ENCODE results near the gene ZNF74. TPM values are rescaled to one million over a fixed set of nuclear protein-coding genes. Genes with fewer than 3 reads are reported as not detected.
"Not testable (repeated sequence)": the region's sequence is repeated elsewhere in the genome, so short reads cannot be mapped to it uniquely, and the experiment has no call there.

ZNF74 gene
- polyA plus RNA-seq, 2 of the 4 experiments (the other 2 are of a cell fraction): 4.3 to 7.4 TPM

DNA sequence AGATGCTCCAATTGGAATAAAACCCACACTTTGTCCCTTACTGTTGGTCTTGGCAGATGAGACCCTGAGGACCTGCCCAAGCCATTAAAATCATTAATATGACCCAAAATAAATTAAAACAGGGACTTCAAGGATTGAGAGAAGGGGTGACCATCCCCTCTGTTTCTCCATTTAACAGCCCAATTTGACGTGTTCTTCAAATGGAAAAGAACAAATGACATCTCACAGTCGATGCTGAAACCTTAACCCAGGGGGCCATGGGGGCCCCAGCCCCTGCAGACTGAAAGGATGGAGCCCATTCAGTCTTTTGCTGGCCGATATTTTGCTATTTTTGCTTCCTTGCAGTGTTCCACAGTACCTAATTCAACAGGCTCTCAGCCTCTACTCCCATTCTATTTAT is 20.5 kb downstream of the ZNF74 start:
- H3K27ac ChIP-seq: no peak overlapping the region
- ChIA-PET POLR2A (no interaction called here), CTCF (no interaction called here)
- DNase-seq (ENCODE audit: low read depth in 1 of 2, low spot score in 1 of 2): no peak
- no peak for FAIRE-seq
- WGBS (ENCODE audit: missing lambda C conversion rate): 13% methylated on average over 3 of the region's 3 CpGs
- no peaks in the 10 kb centered on the region for H3K4me1 ChIP-seq
- no peak for ATAC-seq
- H3K4me3 ChIP-seq: no peak overlapping the region
- no peak overlapping the region for H3K4me2 ChIP-seq
- no peak for TF ChIP-seq MAZ (IDR thresholded peaks at IDR 0.05; ENCODE audit: borderline replicate concordance, low read depth, low read length)
- no peak for TF ChIP-seq CBX8 (IDR thresholded peaks at IDR 0.05)
- TF ChIP-seq NR3C1 (IDR thresholded peaks at IDR 0.05): no peak
- no peak for TF ChIP-seq MAFK (IDR thresholded peaks at IDR 0.05; ENCODE audit: partially characterized antibody)
- TF ChIP-seq GATA3 (IDR thresholded peaks at IDR 0.05; ENCODE audit: borderline replicate concordance): no peak
- TF ChIP-seq NPAS2 (CRISPR knock-in tag; IDR thresholded peaks at IDR 0.05; ENCODE audit: borderline replicate concordance): no peak
- TF ChIP-seq HOXA7 (CRISPR knock-in tag; IDR thresholded peaks at IDR 0.05): no peak
- no peaks in the 10 kb centered on the region for H3K9me3 ChIP-seq

GRCh38 chr22:20415241-20415640 is 21.3 kb downstream of the ZNF74 start:
- H3K4me1 ChIP-seq; H3K9me3 ChIP-seq; H3K27ac ChIP-seq; POLR2A ChIA-PET; DNase-seq (ENCODE audit: low read depth in 1 of 2, low spot score in 1 of 2); CTCF ChIA-PET; FAIRE-seq; H3K4me3 ChIP-seq; H3K4me2 ChIP-seq; ATAC-seq: not testable (repeated sequence)
- WGBS (ENCODE audit: missing lambda C conversion rate): 11% methylated on average over 3 of the region's 3 CpGs

DNA sequence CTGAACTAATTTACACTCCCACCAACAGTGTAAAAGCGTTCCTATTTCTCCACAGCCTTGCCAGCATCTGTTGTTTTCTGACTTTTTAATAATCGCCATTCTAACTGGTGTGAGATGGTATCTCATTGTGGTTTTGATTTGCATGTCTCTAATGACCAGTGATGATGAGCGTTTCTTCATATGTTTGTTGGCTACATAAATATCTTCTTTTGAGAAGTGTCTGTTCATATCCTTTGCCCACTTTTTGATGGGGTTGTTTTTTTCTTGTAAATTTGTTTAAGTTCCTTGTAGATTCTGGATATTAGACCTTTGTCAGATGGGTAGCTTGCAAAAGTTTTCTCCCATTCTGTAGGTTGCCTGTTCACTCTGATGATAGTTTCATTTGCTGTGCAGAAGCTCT is 21.7 kb downstream of the ZNF74 start:
- 31% methylated on average over 3 of the region's 3 CpGs for WGBS (ENCODE audit: missing lambda C conversion rate)
- ATAC-seq; H3K27ac ChIP-seq; CTCF ChIA-PET; FAIRE-seq; POLR2A ChIA-PET; H3K4me1 ChIP-seq; H3K4me2 ChIP-seq; H3K9me3 ChIP-seq; DNase-seq (ENCODE audit: low read depth in 1 of 2, low spot score in 1 of 2); H3K4me3 ChIP-seq: not testable (repeated sequence)

DNA sequence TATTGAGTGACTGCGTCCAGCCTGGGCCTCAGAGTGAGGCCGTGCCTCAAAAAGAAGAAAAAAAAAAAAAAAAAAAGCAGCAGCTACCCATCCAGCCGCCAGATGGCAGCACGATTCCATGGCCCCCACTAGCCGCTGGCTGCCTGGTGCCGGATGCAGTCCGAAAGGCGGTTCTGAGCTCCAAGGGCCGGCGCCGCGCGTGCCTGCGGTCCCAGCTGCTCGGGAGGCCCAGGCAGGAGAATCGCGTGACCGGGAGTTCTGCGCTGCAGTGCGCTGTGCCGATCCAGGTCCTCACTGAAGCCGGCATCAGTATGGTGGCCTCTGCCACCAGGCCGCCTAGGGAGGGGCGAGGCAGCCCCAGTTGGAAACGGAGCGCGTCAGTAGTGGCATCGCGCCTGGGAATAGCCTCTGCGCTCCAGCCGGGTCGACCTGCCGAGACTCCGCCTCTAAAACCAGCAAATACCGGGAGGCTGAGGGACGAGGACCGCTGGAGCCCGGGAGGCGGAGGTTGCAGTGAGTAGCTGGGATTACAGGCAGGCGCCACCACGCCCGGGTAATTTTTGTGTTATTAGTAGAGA is 24.3 kb downstream of the ZNF74 start:
- peak overlapping the region; percentile 63 to 79 for H3K27ac ChIP-seq
- peak; percentile 52 to 78 for DNase-seq (ENCODE audit: low read depth in 1 of 2, low spot score in 1 of 2)
- peak overlapping the region; percentile 46 for H3K4me3 ChIP-seq
- 11% methylated on average over 20 of the region's 42 CpGs for WGBS (ENCODE audit: missing lambda C conversion rate)
- TF ChIP-seq SMC3 (IDR thresholded peaks at IDR 0.05) (peak; percentile 79), E2F6 (IDR thresholded peaks at IDR 0.05; ENCODE audit: borderline replicate concordance, low read depth) (peak; percentile 35; the same call in 1 of the 2 replicates), FOSL2 (IDR thresholded peaks at IDR 0.05) (no peak), FOSL2 (CRISPR knock-in tag; IDR thresholded peaks at IDR 0.05) (no peak), CTCF (IDR thresholded peaks at IDR 0.05) (peak; percentile 82), NPAS2 (CRISPR knock-in tag; IDR thresholded peaks at IDR 0.05; ENCODE audit: borderline replicate concordance) (no peak), CHD2 (IDR thresholded peaks at IDR 0.05; ENCODE audit: low read length, partially characterized antibody) (no peak), RAD21 (conservative IDR thresholded peaks at IDR 0.05 in 1 of 2, IDR thresholded peaks at IDR 0.05 in 1 of 2) (peak; percentile 83)
- TF ChIP-seq, protein P1, sequence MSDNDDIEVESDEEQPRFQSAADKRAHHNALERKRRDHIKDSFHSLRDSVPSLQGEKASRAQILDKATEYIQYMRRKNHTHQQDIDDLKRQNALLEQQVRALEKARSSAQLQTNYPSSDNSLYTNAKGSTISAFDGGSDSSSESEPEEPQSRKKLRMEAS (IDR thresholded peaks at IDR 0.05): peak; percentile 70
- CTCF ChIA-PET: interaction anchor here (0.6 to 3.4 kb wide), 39 partner anchors 9 to 354 kb away, joined by 3 to 55 read pairs (median 4); partner anchors contain the start of gene ZNF74
- peak; percentile 93 to 94 for ATAC-seq
- no peak for FAIRE-seq
- POLR2A ChIA-PET: interaction anchor here (0.6 to 1.2 kb wide), 4 partner anchors 11 to 261 kb away, joined by 3 to 5 read pairs (median 4); no protein-coding TSS in a partner anchor
- H3K4me1 ChIP-seq: no peaks in the 10 kb centered on the region
- H3K4me2 ChIP-seq: peak overlapping the region; percentile 92
- H3K9me3 ChIP-seq: no peaks in the 10 kb centered on the region
